AG04450 (cell line): ENCODE results near the gene UBE2F. TPM values are rescaled to one million over a fixed set of nuclear protein-coding genes. Genes with fewer than 3 reads are reported as not detected.
A peak's percentile ranks its signal among the peaks of the same experiment; 100 is the strongest.

Experiments used
- CTCF ChIA-PET: fragments of 300-600, 350-600 bp; formaldehyde crosslinking; extraction: SDS; loops from one replicate; lab custom pipeline; 2022; ENCODE audit warnings: antibody characterized with exemption, inconsistent platforms; lab: Charles Lee
- POLR2A ChIA-PET: fragments of 350-600 bp; formaldehyde crosslinking; extraction: SDS; loops from one replicate; lab custom pipeline; 2021; ENCODE audit warnings: antibody characterized with exemption, inconsistent platforms; lab: Yijun Ruan, JAX
- DNase-seq: peaks from one replicate; pipeline ENCODE4 v3.0.0-alpha.2; 2011; ENCODE audit warnings: low read depth, low spot score
- H3K27ac ChIP-seq: one replicate; pipeline ENCODE4 v1.5.1; 2012; ENCODE audit warnings: low read depth, low read length, control low read depth
- H3K27me3 ChIP-seq: one replicate; pipeline ENCODE4 v1.6.0; 2012; ENCODE audit warnings: low read length; ENCODE audit not compliant: control insufficient read depth, insufficient read depth
- H3K4me3 ChIP-seq: 2 replicates; pipeline ENCODE4 v1.5.1; 2011; ENCODE audit warnings: mild to moderate bottlenecking, low read depth, low read length, control low read depth
- H3K9me3 ChIP-seq: 2 replicates; pipeline ENCODE4 v1.5.1; 2012; ENCODE audit warnings: low read length; ENCODE audit not compliant: control insufficient read depth, insufficient read depth
- CTCF ChIP-seq: IDR thresholded peaks from 2 replicates; pipeline ENCODE4 v1.5.1; 2011; ENCODE audit warnings: low read depth, low read length, control low read depth, inconsistent platforms
- polyA plus RNA-seq: library from polyadenylated mRNA; depleted of rRNA; stranded (reverse); fragments of >200 nt; gene quantifications from 2 replicates; pipeline ENCODE4 v1.2.3, GENCODE V29; 2011

The UBE2F gene
- polyA plus RNA-seq, 1 experiment = 119 TPM

DNA sequence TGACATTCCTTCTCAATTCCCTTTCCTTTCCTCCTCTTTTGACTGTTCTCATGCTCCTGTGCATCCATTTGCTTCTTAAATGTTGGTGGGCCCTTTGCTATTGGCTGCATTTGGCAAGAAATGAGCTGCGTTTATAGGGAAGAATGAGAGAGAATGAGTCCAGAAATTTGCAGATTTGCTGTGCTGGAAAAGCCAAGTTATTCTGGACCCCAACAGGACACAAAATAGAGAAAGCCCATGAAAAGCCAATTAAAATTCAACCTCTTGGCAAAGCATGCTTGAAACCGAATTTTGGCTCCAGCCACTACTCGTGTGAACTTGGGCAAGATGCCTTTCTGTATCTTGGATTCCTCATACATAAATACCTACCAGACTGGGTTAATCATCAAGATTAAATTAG lies 92.7 kb downstream of the UBE2F start:
- H3K27ac ChIP-seq = peak overlapping the region; percentile 11
- no peak for TF ChIP-seq CTCF
- no peaks in the 10 kb centered on the region for H3K27me3 ChIP-seq
- no peaks in the 10 kb centered on the region; the same call in 1 of the 2 replicates for H3K9me3 ChIP-seq
- CTCF ChIA-PET = interaction anchor here (0.6 to 0.7 kb wide), 2 partner anchors 135 to 210 kb away, joined by 4 to 5 read pairs; no protein-coding TSS in a partner anchor
- POLR2A ChIA-PET = no interaction called here
- peak overlapping the region; percentile 79 for H3K4me3 ChIP-seq
- no peak for DNase-seq

GRCh38 chr2:238060096-238060541 lies 93.3 kb downstream of the UBE2F start:
- TF ChIP-seq CTCF = no peak
- peak overlapping the region; percentile 70 for H3K27ac ChIP-seq
- peak overlapping the region; percentile 79 for H3K4me3 ChIP-seq
- no peaks in the 10 kb centered on the region for H3K27me3 ChIP-seq
- ChIA-PET CTCF (interaction anchor here (0.9 to 1.0 kb wide), 2 partner anchors 36 to 203 kb away, joined by 3 read pairs; no protein-coding TSS in a partner anchor), POLR2A (interaction anchor here (0.6 to 1.3 kb wide), 10 partner anchors 12 to 202 kb away, joined by 3 to 7 read pairs (median 4); no protein-coding TSS in a partner anchor)
- no peak for DNase-seq
- H3K9me3 ChIP-seq = no peaks in the 10 kb centered on the region; the same call in 1 of the 2 replicates

- peak; percentile 92 for DNase-seq
- Histone ChIP-seq H3K4me3 (peak within 1 kb of the TSS; percentile 85), H3K27ac (peak within 1 kb of the TSS; percentile 70), H3K9me3 (no peaks in the 10 kb centered on the region; the same call in 1 of the 2 replicates), H3K27me3 (no peaks in the 10 kb centered on the region)
- ChIA-PET POLR2A (interaction anchor here (0.5 to 1.3 kb wide), 15 partner anchors 8 to 203 kb away, joined by 3 to 7 read pairs (median 4); partner anchors contain the start of gene ILKAP), CTCF (interaction anchor here (0.7 to 1.0 kb wide), 4 partner anchors 36 to 203 kb away, joined by 3 read pairs; no protein-coding TSS in a partner anchor)
- TF ChIP-seq CTCF = no peak
Observed at GRCh38 chr2:238060542-238061314, 93.9 kb downstream of the UBE2F start, which contains the start of gene SCLY. TSS of gene SCLY (plus strand) at chr2:238061001. CDS start at chr2:238061055, 54 bp downstream.

DNA sequence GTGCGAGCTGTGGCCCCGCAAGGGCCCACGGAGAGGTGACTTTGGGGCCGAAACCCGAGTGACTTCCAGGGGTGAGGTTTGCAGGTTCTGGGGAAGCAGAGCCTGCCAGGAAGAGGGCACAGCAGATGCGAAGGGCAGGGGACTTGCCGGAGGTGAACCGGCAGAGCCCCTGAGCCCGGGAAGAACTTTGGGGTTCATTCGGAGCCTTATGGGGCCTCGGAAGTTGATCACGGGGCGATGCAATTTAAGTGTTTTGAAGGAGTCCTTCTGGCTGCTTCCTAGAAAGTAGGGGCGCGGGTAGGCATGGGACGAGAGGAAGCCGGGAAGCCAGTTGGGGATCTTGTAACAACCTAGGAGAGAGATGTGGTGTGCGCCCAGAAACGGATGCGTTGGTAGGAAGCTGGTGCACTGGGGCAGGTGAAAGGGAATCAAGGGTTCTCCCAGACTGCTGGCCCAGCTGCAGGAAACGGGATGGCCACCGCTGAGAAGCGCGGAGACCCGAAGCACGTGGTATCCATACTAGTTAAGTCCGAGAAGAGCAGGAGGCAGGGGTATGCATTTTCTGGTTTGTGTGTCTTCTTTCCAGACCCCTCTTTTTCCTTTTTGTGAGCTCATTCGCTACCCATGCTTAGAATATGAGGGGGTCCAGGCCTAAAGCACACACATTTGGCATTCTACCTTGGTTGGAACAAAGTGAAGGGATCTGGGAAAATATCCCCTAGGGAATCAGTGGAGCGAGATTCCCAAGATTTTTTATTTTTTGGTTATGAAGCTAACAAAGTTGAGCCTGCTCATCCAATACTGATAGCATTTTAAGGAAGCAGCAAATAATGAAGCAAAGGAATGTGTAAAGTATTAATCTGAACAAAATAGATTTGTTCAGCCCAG lies 94.7 kb downstream of the UBE2F start:
- peak overlapping the region; percentile 85 for H3K4me3 ChIP-seq
- ChIA-PET CTCF (interaction anchor here (0.7 to 1.2 kb wide), 6 partner anchors 37 to 203 kb away, joined by 3 to 5 read pairs (median 3); no protein-coding TSS in a partner anchor), POLR2A (interaction anchor here (0.5 to 1.3 kb wide), 12 partner anchors 9 to 203 kb away, joined by 3 to 7 read pairs (median 4); partner anchors contain the start of gene ILKAP)
- no peaks in the 10 kb centered on the region for H3K27me3 ChIP-seq
- TF ChIP-seq CTCF = no peak
- H3K27ac ChIP-seq = peak overlapping the region; percentile 52
- H3K9me3 ChIP-seq = no peaks in the 10 kb centered on the region; the same call in 1 of the 2 replicates
- no peak for DNase-seq
